ENCODE data around the gene SRRM1.
"Not testable (repeated sequence)": the region's sequence is repeated elsewhere in the genome, so short reads cannot be mapped to it uniquely, and the experiment has no call there.

Gene SRRM1

DNA sequence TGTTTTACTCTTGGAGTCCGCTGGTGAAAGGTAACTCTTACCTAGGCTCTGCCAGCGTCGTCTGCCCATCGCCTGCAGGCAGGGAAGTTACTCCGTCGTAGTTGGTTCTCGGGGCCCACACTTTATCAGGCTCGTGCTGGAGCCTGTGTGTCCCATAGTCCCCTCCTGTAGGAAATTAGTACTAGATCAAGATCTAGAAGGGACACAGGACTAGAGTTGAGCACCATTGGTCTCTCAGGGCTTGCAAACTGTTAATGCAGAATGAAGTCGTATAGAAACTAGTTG, 940 bp downstream of the SRRM1 start:
- no peak for DNase-seq (ENCODE audit: low spot score)

DNA sequence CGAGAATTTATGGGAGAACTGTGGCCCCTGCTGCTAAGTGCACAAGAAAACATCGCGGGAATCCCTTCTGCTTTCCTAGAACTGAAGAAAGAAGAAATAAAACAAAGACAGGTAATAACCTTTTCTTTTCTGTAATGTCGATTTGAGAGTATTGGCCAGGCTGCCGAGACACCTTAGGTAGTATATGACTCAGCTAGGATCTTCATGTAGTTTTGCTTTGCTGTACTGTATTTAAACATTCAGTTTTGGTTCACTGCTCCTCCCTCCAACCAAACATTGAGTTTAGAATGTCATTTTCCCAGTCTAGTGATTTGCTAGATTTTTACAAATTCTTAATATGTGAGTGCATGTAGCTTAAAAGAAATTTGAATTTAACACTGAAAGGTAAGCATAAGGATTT, 5.8 kb downstream of the SRRM1 start:
- no peak for DNase-seq (ENCODE audit: low spot score)

DNA sequence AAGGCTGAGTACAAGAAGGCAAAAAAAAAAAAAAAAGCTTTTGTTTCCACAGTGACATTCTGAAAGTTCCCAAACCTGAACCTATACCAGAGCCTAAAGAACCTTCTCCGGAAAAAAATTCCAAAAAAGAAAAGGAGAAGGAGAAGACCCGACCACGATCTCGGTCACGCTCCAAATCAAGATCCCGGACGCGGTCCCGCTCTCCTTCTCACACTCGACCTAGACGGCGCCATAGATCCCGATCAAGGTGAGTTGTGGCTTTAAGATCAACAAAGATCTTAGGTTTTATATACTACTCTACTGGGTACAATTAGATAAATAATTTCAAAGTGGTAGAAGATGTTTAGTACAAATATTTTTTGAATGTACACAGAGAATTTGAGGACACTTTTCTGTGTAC, 9.3 kb downstream of the SRRM1 start:
- no peak for DNase-seq (ENCODE audit: low spot score)

DNA sequence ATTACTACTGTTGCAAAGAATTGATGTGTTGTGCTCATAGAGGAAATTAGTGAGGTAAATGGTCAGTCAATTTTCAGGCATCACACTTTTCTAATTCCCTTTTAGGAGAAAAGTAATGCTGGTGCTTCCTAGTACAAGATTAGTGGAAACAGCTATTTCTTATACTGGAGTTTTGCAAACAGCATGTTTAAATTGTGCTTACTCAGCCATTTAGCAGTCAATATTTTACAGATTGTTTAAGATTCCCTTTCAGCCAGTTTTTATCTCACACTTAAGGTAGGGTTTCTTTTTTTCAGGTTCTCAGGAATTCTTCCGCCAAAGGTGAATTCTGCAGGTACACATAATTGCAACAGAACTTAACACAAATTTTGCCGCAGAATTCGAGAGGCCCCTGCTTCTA, 10.9 kb downstream of the SRRM1 start:
- no peak for DNase-seq (ENCODE audit: low spot score)

DNA sequence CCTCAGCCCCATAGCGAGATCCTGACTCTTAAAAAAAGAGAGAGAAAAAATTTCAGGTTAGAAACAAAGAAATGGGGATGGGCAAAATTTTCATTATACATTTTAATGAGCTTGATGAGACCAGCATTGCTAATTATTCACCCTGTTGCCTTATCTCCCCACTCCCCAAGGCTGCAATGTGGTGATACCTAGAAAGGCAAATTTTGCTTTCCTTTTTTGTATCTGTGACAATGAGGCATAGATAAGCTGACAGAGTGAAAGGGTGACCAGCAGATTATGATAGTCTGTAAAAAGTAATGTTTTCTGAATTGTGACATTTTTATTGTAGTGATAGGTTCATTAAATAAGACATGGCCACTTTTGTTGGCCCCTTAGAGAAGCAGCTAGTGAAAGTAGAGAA, 12.9 kb downstream of the SRRM1 start:
- DNase-seq (ENCODE audit: low spot score) = no peak

DNA sequence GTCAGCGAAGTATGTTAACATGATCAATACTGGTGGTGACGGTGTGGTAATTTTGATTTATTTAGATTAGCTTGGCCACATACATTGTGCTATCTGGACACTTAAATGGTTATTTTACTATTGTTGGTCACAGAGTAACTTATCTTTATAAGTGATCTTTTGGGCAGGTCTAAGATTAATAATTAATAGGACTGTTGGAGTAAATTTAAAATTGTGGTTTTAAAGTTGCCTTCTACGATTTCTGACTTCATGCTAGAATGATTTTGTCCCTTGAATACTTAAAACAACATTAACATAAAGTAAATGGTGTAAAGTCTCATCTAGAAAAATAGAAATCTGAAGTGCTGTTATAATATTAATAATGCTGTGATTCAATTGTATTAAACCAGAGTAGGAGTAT, 14.7 kb downstream of the SRRM1 start:
- DNase-seq (ENCODE audit: low spot score) = no peak

DNA sequence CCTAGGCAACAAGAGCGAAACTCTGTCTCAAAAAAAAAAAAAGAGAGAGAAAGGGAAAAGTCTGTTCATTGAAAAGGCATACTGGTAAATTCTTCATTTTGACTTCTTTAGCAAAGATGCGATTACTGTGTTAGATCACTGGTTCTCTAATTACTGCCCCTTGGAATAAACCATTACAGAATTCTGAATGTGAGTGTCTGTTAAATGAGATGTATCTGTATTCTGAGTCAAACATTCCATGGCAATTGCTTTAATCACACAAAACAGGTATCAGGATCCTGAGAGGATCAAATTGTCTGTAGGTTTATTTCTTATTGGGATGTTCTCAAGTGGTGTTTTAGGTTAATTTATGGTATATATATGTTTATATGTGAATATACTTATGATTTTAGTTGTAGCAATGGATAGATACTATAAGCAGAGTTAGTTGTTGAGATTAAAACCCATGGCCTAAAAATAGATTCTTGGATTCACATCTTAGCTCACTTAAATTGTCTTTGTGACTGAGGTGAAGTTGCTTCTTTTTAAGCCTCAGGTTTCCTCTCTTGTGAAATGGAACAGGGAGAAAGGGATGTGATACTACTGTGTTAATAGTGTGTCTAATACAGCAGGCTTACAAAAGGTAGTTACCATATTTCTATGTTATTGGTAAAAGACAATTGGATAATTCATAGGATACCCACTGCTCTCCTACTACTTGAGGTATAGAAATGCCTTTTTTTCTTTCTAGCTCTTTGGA, 16.2 kb downstream of the SRRM1 start:
- DNase-seq (ENCODE audit: low spot score) = no peak

DNA sequence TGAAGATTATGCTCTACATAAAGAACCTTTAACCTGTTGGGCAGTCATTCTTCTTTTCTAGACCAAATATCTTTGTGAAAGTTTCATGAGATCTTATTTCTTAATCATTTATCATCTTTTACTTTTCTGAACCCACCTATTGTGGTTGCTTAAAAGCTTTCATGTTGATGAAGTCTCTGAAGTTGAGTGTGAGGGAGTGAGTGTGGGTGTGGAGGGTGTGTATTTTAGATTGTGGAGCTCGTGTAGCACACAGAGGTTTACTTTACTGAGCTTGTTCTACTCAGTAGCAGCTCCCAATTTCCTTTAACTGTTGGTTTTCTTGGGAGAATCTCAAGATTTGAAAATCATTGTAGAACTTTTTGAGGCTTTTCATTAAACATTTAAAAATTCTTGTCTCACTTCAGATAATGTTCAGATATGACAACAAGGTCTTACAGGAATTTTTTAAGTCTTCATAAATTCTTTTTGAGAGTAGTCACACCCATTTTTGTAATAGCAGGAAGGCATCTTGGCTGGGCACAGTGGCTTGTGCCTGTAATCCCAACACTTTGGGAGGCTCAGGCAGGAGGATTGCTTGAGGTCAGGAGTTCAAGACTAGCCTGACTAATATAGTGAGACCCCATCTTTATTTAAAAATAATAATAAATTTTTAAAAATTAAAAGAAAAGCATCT, 17.0 kb downstream of the SRRM1 start:
- no peak for DNase-seq (ENCODE audit: low spot score)

DNA sequence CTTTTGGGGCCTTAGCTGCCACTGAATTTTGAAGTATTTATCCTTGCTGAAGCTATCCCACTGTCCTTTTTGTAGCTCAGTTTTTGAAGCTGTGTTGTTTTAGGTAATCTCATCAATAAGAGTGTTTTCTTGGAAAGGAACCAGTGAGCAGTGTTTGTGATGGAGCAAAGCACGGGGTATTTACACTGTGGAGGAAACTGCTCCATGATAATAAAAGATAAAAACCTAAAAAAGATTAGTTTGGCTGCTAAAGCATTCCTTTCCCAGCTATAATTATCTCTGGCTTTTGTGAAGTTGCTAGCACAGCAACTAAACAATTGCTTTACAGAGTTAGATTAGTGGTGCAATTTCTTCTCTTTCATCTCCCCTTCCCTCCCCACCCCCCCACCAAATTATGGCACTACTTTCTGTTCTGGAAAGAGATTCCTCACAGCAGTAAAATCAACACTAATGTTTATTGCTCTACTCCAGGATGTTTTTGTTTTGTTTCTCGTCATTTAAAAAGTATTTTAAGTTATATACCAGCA, 21.5 kb downstream of the SRRM1 start:
- no peak for DNase-seq (ENCODE audit: low spot score)

DNA sequence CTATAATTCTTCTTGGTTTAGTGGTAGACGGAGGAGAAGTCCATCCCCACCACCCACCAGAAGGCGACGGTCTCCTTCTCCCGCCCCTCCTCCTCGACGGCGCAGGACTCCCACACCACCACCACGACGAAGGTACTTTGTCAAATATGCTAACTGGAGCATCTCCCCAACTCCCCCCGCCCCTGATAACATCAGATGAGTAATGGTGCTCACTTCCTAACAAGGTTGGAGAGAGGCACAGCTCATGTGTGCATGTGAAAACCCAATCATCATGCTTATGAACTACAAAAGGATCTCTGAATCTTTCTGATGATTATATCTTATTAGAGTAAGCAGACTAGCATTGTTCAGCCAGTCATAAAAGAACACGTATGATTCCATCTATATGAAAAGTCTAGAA, 23.7 kb downstream of the SRRM1 start:
- no peak for DNase-seq (ENCODE audit: low spot score)

DNA sequence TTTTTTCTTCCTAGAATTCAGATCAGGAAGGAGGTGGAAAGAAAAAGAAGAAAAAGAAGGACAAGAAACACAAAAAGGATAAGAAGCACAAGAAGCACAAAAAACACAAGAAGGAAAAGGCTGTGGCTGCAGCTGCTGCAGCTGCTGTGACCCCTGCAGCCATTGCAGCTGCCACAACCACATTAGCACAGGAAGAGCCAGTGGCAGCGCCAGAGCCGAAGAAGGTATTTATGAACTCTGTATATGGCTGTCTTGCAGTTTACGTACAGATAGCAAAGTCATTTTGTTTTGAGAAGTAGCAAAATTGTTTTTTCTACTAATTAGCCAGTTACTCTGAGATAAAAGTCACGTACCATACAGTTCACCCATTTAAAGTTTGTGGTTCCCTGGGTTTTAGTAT, 28.3 kb downstream of the SRRM1 start:
- DNase-seq (ENCODE audit: low spot score) = not testable (repeated sequence)

DNA sequence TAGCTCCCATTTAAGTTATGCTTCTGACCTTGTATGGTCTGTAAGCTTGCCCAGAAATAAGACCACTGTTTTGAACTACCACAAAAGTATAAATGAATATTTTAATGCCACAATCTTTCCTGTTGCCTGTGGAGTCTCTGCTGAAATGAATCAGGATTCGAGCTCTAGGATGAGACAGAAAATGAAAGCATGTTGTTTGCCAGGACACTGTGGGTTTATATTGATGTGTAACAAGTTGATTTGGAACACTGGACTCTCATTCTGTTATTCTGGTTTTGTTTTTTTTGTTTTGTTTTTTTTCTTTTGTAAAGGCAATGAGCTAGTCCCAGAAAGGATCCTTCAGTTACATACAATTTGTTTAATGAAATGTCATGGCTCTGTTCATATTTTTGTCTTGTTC, 29.6 kb downstream of the SRRM1 start:
- not testable (repeated sequence) for DNase-seq (ENCODE audit: low spot score)

DNA sequence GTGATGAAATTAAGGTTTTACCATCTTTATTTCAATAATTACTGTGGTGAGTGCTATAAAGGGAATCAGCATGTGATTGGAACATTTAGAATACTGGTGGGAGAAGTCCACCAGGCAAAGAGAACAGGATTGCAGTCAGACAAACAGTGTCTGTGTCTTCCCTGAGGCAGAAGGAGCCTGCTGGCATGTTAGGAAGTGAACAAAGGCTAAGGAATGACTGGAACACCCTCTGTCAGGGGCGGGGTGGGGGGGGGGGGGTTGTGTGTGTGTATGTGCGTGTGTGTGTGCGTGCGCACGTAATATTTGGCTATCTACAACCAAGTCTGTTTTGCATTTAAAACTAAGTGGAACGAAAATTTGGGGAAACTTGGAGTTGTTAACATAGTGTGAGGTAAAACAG, 30.2 kb downstream of the SRRM1 start:
- no peak for DNase-seq (ENCODE audit: low spot score)

DNA sequence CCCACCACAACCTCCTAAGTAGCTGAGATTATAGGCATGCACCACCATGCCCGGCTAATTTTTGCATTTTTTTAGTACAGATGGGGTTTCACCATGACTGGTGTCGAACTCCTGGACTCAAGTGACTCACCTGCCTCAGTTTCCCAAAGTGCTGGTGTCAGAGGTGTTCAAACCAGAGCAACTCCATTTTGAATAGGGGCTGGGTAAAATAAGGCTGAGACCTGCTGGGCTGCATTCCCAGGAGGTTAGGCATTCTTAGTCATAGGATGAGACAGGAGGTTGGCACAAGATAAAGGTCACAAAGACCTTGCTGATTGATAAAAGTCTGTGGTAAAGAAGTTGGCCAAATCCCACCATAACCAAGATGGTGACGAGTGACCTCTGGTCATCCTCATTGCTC, 35.3 kb downstream of the SRRM1 start:
- DNase-seq (ENCODE audit: low spot score) = not testable (repeated sequence)

DNA sequence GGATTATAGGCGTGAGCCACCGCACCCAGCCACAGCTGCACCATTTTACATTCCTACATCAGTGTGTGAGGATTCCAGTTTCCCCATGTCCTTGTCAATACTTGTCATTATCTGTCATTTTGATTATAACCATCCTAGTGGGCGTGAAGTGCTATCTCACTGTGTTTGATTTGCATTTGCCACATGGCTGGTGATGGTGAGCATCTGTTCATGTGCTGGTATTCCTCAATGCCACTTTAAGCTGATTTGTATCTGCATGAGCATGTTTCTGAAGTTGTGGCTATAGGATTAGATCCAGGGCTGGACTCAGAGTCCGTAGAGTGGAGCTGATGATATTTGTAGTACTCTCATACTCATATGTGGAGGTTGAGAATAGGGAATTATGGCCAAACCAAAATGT, 36.6 kb downstream of the SRRM1 start:
- no peak for DNase-seq (ENCODE audit: low spot score)

DNA sequence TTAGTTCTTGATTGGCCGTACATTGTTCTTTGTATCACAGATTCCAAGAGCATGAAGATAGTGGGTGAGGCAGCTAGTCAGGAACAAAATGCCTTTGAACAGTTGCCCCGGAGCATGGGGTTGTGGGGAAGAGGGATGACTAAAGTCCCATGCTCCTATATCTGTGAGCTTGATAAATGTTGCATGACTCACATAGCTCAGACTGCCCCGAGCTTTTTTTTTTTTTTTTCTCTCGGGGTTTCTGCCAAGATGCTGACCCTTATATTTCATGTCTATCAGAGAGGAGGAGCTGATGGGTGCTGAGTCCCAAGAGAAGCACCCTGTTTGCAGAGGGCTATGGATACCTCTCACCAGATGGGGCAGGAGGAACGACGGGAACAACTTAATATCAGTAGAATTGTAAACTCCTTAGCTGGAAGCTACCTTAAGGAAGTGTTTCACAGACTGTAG, 40.6 kb downstream of the SRRM1 start:
- no peak for DNase-seq (ENCODE audit: low spot score)

DNA sequence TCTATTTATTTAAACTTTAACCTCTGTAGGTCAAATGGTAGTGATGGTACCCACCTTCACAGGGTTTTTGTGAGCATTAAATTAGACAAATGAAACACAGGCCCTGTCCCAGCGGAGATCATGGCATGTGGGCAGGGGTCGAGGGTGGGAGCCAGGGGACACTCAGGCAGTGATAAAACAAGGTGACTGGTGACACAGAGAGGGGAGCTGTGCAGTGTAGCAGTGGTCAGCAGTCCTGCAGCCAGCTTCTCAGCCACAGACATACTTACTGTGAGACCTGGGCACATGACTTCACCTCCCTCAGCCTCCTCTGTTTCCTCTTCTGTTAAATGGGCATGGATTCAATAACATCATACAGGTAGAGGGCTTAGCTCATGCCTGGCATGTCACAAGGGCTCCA, 44.9 kb downstream of the SRRM1 start:
- no peak for DNase-seq (ENCODE audit: low spot score)

DNA sequence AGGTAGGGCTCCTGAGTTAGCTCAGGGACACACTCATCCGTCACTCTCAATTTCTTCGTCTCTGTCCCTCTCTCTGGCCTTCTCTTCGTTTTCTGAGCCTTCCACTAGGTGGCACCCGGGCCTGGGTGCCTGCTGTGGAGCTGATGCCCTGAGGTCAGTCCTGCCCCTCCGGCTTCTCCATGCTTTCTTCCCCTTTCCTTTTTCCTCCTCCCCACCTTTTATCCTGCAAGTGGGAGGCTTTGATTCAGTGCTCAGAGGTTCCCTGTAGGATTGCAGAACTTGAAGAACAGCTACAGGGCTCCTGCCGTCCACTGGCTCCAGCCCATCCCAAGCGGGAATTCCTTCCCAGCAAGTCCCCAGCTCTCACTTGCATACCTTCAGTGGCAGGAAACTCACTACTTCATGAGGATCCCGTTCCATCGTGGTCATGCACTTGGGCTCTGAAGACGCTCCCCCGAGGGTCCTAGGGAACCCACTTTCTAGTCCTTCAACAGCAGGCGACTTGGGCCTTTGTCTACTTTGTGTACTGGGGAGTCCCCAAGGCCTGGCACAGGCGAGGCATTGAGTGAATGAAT, 45.6 kb downstream of the SRRM1 start:
- peak; percentile 61 for DNase-seq (ENCODE audit: low spot score)

DNA sequence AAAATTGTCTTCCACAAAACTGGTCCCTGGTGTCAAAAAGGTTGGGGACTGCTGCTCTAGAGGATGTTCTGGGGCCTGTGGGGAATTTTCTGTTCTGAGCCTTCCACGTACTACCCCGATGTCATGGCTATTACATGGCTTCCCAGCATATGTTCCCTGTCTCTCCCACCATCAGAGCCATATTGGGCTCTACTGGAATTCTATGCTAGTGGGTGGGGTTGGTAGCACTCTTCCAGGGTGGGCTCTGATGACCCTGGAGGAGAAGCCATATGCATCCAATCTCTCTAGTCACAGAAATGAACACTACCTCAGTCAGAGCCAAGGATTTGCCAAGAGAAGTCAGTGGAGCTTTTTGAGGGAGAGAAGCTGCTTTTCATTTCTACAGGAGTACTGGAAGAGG, 47.9 kb downstream of the SRRM1 start:
- no peak for DNase-seq (ENCODE audit: low spot score)

DNA sequence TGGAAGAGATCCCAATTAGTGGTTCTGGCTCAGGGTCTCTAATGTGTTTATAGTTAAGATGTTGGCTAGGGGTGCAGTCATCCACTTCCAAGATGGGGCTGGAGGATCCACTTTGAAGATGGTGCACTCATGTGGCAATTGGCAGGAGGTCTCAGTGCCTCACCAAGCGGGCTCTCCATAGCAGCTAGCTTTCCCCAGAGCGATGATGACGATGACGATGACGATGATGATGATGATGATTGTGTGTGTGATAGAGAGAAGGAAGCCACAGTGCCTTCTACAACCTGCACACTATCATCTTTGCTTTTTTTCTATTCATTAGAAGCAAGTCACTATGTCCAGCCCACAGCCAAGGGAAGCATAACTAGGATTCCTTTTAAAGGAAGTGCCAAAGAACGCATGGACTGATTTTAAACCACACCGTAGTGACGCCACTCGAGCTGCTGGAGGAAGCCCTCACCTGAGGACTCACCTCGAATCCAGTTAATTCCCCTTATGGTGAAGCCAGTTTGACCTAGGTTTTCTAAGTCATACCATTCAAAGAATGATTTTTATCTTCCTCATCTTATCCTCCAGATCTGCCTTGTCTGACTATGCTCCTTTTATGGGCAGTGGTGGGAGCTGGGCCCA, 49.4 kb downstream of the SRRM1 start:
- DNase-seq (ENCODE audit: low spot score) = no peak

DNA sequence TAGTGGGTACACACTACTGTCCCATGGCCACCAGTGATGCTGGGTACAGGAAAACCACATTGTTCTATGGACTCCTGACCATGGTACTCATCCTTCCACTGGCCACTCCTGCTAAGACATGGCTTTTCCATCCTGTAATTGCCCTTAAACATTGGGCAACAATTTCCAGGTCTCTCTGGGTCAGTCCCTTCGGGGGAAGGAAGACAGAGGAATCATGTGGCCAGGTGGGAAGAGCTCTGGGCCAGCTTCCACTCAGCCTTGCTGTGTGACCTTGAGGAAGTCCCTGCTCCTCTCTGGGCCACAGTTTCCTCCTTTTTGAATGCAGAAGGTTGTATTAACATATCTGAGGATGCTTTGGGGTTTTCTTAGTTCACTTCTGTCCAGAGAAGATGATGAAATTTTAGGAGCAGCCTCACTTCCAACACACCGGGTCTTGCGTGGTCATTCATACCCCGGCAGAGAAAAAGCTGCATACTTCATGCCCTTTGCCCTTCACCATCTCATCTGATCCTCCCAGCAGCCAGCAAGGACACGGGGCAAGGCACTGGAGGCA, 50.8 kb downstream of the SRRM1 start:
- no peak for DNase-seq (ENCODE audit: low spot score)

DNA sequence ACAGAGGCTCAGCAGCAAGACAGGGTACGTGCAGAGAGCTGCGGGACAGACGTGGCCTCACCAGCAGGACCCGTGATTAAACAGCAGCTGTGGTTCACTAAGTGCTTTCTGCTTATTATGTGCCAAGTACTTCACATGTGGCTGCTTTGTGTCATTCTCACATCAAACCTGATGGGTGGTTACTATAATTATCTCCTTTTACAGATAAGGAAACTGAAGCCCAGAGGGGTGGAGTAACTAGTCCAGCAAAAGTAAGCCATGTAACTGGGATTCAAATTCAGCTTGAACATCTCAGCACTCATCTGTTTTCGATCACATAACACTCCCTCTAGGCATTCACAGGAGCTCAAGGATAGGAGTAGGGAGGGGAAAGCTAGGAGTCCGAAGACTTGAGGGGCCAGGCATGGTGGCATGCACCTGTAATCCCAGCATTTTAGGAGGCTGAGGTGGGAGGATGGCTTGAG, 51.3 kb downstream of the SRRM1 start:
- peak; percentile 20 for DNase-seq (ENCODE audit: low spot score)

Measured in CD4-positive, alpha-beta T cell treated with Interleukin-2 at 100 ng/mL for 4 hours (primary cell).